OCI-LY3 (cell line): ENCODE results near the gene ITGA3.

Experiments
- EZH2phosphoT487 ChIP-seq: fragments of 200-600 bp; shearing (Covaris generic); IDR thresholded peaks from 2 replicates; pipeline ENCODE4 v1.6.1; 2018; ENCODE audit warnings: antibody characterized with exemption, mixed run types, low read depth
- TF ChIP-seq, protein P1 (sequence below): fragments of 200-600, 300-600 bp; sonication (generic); IDR thresholded peaks from 2 replicates; pipeline ENCODE4 v1.5.1; 2014; ENCODE audit warnings: antibody characterized with exemption, low read length, low read depth

DNA sequence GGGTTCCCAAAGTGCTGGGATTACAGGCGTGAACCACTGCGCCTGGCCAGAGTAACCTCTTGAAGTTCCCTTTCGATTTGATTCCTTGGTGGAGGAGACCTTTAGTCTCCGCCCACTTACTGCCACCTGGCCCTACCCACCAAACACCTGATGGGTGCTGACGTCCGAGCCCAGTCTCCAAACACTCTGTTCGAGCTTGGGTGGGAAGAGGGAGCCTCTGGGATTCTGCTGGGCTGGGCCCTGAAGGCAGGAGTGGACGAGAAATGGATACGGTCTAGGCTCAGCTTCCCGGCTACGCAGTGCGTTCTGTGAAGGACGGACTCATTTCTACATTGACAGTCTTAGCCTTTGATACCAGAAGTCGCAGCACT is 870 bp upstream of the ITGA3 start:
- TF ChIP-seq, protein P1, sequence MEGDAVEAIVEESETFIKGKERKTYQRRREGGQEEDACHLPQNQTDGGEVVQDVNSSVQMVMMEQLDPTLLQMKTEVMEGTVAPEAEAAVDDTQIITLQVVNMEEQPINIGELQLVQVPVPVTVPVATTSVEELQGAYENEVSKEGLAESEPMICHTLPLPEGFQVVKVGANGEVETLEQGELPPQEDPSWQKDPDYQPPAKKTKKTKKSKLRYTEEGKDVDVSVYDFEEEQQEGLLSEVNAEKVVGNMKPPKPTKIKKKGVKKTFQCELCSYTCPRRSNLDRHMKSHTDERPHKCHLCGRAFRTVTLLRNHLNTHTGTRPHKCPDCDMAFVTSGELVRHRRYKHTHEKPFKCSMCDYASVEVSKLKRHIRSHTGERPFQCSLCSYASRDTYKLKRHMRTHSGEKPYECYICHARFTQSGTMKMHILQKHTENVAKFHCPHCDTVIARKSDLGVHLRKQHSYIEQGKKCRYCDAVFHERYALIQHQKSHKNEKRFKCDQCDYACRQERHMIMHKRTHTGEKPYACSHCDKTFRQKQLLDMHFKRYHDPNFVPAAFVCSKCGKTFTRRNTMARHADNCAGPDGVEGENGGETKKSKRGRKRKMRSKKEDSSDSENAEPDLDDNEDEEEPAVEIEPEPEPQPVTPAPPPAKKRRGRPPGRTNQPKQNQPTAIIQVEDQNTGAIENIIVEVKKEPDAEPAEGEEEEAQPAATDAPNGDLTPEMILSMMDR, result no peak
- TF ChIP-seq EZH2phosphoT487, result no peak
